Ovary (tissue), 9 donors: ENCODE results near the gene ARHGEF6. TPM values are rescaled to one million over a fixed set of nuclear protein-coding genes. Genes with fewer than 3 reads are reported as not detected.

Experiments used
- DNase-seq, 5 donors: peaks; one replicate each; pipeline ENCODE4 v3.0.0-alpha.2; 2019 to 2020
- H3K27ac ChIP-seq, 2 donors: fragments of 200-600 bp; one replicate each; pipeline versions ENCODE4 v1.5.1 to v1.8.0; 2019 to 2022
- H3K27me3 ChIP-seq: fragments of 200-600 bp; one replicate; pipeline ENCODE4 v1.8.0; 2022
- H3K36me3 ChIP-seq: fragments of 200-600 bp; sonication (generic); one replicate; pipeline ENCODE4 v1.5.1; 2019
- H3K4me1 ChIP-seq: one replicate; pipeline ENCODE4 v1.8.1; 2013; ENCODE audit warnings: mild to moderate bottlenecking, moderate library complexity; ENCODE audit not compliant: insufficient read depth
- H3K4me3 ChIP-seq: fragments of 200-600 bp; sonication (generic); one replicate; pipeline ENCODE4 v1.5.1; 2017
- H3K9me3 ChIP-seq, 2 donors: fragments of 200-600 bp in 1 of 2; sonication (generic) in 1 of 2; one replicate each; pipeline versions ENCODE4 v1.5.1 to v1.8.1; 2013 to 2019; ENCODE audit warnings: mild to moderate bottlenecking in 1 of 2, moderate library complexity in 1 of 2
- EP300 ChIP-seq: sonication (generic); formaldehyde crosslinking; IDR thresholded peaks from one replicate; pipeline ENCODE4 v1.6.1; 2017; ENCODE audit warnings: antibody characterized with exemption
- POLR2A ChIP-seq: fragments of 450-650 bp; IDR thresholded peaks from one replicate; pipeline ENCODE4 v1.6.1; 2017; ENCODE audit warnings: antibody characterized with exemption, mild to moderate bottlenecking, moderate library complexity
- WGBS, 3 donors: extraction: QIAGEN DNeasy Blood & Tissue Kit in 1 of 3; methylation state at CpG; one replicate each; pipeline versions ENCODE4 v1.1.5 to v1.1.7; 2013 to 2017; 5-methylcytosine and 5-hydroxymethylcytosine counted together
- intact Hi-C, 4 donors: fragments of 100-400 bp; cut with DNase I; formaldehyde crosslinking; loops; one replicate each; pipeline versions ENCODE4 v1.11.0 to v1.15.1; 2022 to 2023
- polyA plus RNA-seq, 2 donors: library from polyadenylated mRNA; stranded (reverse); fragments of 200-250 nt in 1 of 2; fragments of 350-450 nt in 1 of 2; fragmentation: Illumina TruSeq in 1 of 2; extraction: RNeasy Lipid Tissue Mini Kit (QIAGEN cat#74804) in 1 of 2; gene quantifications; one replicate each; pipeline ENCODE4 v1.2.3, GENCODE V29; 2013 to 2014
- total RNA-seq, 7 donors: library from RNA; depleted of rRNA in 2 of 7; stranded (reverse); fragments of >200 nt in 2 of 7; fragmentation: NEBNext Ultra II Directional in 3 of 7; extraction: Animal tissue kit (Norgen Biotek cat#: 25700) in 3 of 7; gene quantifications; one replicate each; pipeline versions ENCODE4 v1.1.0 to v1.2.4, GENCODE V29; 2016 to 2023
- TF ChIP-seq, protein P1 (sequence below), 3 donors: fragments of 450-650 bp in 2 of 3; fragments of 200-600 bp in 1 of 3; IDR thresholded peaks; one replicate each; pipeline versions ENCODE4 v1.5.1 to v1.8.0; 2016 to 2022; ENCODE audit warnings: antibody characterized with exemption in 3 of 3, mild to moderate bottlenecking in 1 of 3
- donor health status: DM: no; HTN: no; CAD: no; lungs with moderate emphysema.
- donor health status: DM: no; HTN: no; CAD: no.
- donor health status: Bipolar disorder and iron deficiency.
- donor health status: DM: yes; HTN: yes; CAD: no.
- donor health status: DM: no; HTN: no; CAD: no.
- donor health status: DM: yes; HTN: yes; CAD: no.

Gene ARHGEF6
- total and polyA plus RNA-seq, 9 donors = 9.5 to 37.9 (median 20.8) TPM

DNA sequence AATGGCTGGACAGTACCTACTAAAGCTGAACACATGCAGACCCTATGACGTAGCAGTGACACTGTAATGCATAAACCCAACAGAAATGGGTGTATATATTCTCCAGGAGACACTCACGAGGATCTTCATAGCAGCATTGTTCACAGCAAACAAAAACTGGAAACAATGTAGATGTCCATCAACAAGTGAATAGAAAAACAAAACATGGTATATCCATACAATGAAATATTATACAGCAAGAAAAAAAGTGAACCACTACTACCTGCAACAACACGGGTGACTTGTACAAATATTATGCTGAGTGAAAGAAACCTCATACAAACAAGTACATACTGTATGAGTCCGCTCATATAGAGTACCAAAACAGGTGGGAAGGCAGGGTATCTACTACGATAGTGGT, 16.5 kb downstream of the ARHGEF6 start:
- Histone ChIP-seq H3K27me3 (no peaks in the 10 kb centered on the region), H3K4me1 (peaks cover 3% of the 10 kb centered on the region), H3K9me3 (no peaks in the 10 kb centered on the region), H3K36me3 (no peaks in the 10 kb centered on the region), H3K4me3 (no peak overlapping the region), H3K27ac (no peak overlapping the region)
- TF ChIP-seq POLR2A (no peak), EP300 (no peak)
- TF ChIP-seq, protein P1, sequence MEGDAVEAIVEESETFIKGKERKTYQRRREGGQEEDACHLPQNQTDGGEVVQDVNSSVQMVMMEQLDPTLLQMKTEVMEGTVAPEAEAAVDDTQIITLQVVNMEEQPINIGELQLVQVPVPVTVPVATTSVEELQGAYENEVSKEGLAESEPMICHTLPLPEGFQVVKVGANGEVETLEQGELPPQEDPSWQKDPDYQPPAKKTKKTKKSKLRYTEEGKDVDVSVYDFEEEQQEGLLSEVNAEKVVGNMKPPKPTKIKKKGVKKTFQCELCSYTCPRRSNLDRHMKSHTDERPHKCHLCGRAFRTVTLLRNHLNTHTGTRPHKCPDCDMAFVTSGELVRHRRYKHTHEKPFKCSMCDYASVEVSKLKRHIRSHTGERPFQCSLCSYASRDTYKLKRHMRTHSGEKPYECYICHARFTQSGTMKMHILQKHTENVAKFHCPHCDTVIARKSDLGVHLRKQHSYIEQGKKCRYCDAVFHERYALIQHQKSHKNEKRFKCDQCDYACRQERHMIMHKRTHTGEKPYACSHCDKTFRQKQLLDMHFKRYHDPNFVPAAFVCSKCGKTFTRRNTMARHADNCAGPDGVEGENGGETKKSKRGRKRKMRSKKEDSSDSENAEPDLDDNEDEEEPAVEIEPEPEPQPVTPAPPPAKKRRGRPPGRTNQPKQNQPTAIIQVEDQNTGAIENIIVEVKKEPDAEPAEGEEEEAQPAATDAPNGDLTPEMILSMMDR (IDR thresholded peaks at IDR 0.05) = no peak
- DNase-seq = no peak
- 76 to 86% (median 77%) methylated on average over 5 of the region's 5 CpGs for WGBS, 3 donors
- intact Hi-C loops = no loop called here

DNA sequence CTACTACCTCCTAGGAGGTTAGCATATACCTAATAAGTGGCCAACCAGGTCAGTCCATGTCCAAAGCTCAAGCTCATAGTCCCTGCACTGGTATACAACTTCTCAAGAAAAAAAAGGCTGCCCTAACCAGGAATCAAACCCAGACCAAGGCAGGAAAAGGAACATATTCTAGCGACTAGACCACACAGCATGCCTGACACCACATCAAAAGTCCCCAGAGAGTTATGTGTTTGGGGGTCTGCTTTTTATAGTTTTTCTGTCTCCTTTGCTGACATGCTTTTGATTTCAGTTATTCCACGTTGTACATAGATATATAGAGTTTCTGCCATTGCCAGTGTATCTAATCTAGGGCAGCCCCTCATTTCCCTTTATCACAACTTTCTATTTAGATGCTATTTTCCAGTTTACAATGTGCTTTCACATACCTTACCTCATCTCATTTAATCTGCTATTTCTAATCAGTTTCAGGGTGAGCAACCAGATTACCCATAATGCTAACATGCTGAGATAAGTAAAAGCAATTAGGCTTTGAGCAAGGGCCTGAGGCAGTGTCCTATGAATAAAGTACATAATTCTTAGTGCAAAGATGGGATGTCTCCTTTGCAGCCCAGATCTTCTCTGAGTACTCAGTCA, 17.8 kb downstream of the ARHGEF6 start:
- 50 to 67% (median 57%) methylated on average over 2 of the region's 2 CpGs for WGBS, 3 donors
- Histone ChIP-seq H3K36me3 (no peaks in the 10 kb centered on the region), H3K27me3 (no peaks in the 10 kb centered on the region), H3K9me3 (no peaks in the 10 kb centered on the region), H3K27ac (no peak overlapping the region), H3K4me1 (peaks cover 3% of the 10 kb centered on the region), H3K4me3 (no peak overlapping the region)
- DNase-seq = no peak
- intact Hi-C loops = no loop called here
- TF ChIP-seq EP300 (no peak), POLR2A (no peak)
- TF ChIP-seq, protein P1 (IDR thresholded peaks at IDR 0.05) = no peak

DNA sequence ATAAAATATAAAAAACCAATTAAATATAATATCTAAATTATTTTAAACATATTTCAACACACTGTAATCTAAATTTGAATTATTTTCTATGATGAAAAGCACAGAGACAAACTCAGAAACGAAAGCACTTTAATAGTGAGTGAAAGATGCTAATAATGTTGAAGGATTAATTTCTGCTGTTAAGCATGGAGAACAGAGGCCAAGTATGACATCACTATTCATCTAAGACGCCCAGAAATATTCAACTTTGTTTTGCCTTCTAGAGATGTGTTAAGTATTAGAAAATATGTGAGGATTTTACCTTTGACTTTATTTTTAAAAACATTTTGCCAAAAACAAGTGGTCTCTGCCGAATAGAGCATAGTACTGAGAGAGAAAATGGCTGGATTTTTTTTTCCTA, 19.3 kb downstream of the ARHGEF6 start:
- no peaks in the 10 kb centered on the region for H3K9me3 ChIP-seq
- DNase-seq = no peak
- no peaks in the 10 kb centered on the region for H3K36me3 ChIP-seq
- TF ChIP-seq EP300 (no peak), POLR2A (no peak)
- TF ChIP-seq, protein P1 (IDR thresholded peaks at IDR 0.05) = no peak
- H3K27me3 ChIP-seq = no peaks in the 10 kb centered on the region
- peaks cover 3% of the 10 kb centered on the region for H3K4me1 ChIP-seq
- WGBS, 3 donors = 16 to 27% (median 22%) methylated on average over 3 of the region's 3 CpGs
- no peak overlapping the region for H3K4me3 ChIP-seq
- H3K27ac ChIP-seq = no peak overlapping the region
- intact Hi-C loops = no loop called here

DNA sequence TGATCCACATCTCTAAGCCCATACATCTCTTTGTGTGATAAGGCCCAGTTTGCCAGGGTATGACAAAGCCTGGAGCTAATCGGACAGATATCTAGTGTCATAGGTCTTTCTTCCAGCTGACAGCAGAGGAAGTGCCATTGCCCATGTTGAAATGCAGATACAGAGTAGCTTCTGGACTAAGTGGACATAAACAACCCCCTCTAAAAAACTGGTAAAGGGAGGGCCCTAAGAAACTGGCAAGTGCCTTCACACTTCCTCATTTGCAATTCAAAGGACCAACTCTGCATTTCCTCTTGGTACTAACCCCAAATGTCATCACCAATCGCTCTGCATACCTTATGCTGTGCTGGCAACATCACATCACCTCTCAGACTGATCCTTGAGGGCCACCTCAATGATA, 20.8 kb downstream of the ARHGEF6 start:
- intact Hi-C loops = no loop called here
- WGBS, 3 donors = 51 to 70% (median 60%) methylated on average over 2 of the region's 2 CpGs
- TF ChIP-seq, protein P1 (IDR thresholded peaks at IDR 0.05) = no peak
- no peak for TF ChIP-seq POLR2A
- TF ChIP-seq EP300 = no peak
- no peaks in the 10 kb centered on the region for H3K36me3 ChIP-seq
- no peak for DNase-seq
- H3K27me3 ChIP-seq = no peaks in the 10 kb centered on the region
- H3K4me3 ChIP-seq = no peak overlapping the region
- no peaks in the 10 kb centered on the region for H3K9me3 ChIP-seq
- H3K4me1 ChIP-seq = peaks cover 2% of the 10 kb centered on the region
- H3K27ac ChIP-seq = no peak overlapping the region
